ENCODE results near the gene KIAA0930.

The KIAA0930 gene

DNA sequence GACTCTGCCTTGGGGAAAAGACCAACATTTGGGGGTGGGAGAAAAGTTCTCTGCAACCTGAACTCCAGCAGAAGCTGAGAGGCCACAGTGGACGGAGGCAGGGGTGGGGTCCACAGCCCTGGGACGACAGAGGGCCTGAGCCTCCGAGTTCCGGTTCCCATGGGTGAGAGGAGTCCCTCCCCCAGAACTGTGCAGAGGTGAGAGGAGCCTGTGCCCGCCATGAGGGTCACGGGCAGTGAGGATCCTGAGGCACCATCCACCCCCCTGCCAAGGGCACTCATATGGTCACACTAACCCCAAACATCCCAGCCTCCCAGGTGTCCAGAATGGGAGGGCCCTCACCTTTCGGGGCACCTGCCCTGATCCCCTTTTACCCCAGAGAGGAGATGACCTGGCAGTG is 30.5 kb downstream of the KIAA0930 start:
- Histone ChIP-seq H3K27ac (ENCODE audit: extremely low read depth, low read depth, low read length) (no peak overlapping the region), H3K36me3 (ENCODE audit: control insufficient read depth in 2 of 2, insufficient read depth in 1 of 2, low read length in 2 of 2) (peaks cover 0 to 45% of the 10 kb centered on the region in 2 experiments; a peak in 2 of 3 replicates), H3K9me3 (ENCODE audit: control insufficient read depth, insufficient read depth, low read depth, low read length) (no peaks in the 10 kb centered on the region), H3K4me3 (ENCODE audit: low read depth, low read length) (no peak overlapping the region), H3K4me1 (ENCODE audit: control insufficient read depth, insufficient read depth, low read length) (no peaks in the 10 kb centered on the region)
- CTCF ChIA-PET, result interaction anchor here (1.0 to 2.3 kb wide), 7 partner anchors 10 to 183 kb away, joined by 3 to 25 read pairs (median 4); no protein-coding TSS in a partner anchor
- POLR2A ChIA-PET, result no interaction called here
- TF ChIP-seq, protein P1, sequence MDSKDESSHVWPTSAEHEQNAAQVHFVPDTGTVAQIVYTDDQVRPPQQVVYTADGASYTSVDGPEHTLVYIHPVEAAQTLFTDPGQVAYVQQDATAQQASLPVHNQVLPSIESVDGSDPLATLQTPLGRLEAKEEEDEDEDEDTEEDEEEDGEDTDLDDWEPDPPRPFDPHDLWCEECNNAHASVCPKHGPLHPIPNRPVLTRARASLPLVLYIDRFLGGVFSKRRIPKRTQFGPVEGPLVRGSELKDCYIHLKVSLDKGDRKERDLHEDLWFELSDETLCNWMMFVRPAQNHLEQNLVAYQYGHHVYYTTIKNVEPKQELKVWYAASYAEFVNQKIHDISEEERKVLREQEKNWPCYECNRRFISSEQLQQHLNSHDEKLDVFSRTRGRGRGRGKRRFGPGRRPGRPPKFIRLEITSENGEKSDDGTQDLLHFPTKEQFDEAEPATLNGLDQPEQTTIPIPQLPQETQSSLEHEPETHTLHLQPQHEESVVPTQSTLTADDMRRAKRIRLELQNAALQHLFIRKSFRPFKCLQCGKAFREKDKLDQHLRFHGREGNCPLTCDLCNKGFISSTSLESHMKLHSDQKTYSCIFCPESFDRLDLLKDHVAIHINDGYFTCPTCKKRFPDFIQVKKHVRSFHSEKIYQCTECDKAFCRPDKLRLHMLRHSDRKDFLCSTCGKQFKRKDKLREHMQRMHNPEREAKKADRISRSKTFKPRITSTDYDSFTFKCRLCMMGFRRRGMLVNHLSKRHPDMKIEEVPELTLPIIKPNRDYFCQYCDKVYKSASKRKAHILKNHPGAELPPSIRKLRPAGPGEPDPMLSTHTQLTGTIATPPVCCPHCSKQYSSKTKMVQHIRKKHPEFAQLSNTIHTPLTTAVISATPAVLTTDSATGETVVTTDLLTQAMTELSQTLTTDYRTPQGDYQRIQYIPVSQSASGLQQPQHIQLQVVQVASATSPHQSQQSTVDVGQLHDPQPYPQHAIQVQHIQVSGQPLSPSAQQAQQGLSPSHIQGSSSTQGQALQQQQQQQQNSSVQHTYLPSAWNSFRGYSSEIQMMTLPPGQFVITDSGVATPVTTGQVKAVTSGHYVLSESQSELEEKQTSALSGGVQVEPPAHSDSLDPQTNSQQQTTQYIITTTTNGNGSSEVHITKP (tag by site-specific recombination; IDR thresholded peaks at IDR 0.05), result no peak
- no peak for TF ChIP-seq ZNF211 (tag by site-specific recombination; IDR thresholded peaks at IDR 0.05; ENCODE audit: low read depth)
- no peak for TF ChIP-seq ZNF311 (tag by site-specific recombination; IDR thresholded peaks at IDR 0.05; ENCODE audit: borderline replicate concordance)
- TF ChIP-seq ZNF23 (tag by site-specific recombination; IDR thresholded peaks at IDR 0.05; ENCODE audit: borderline replicate concordance), result no peak
- TF ChIP-seq, protein P2, sequence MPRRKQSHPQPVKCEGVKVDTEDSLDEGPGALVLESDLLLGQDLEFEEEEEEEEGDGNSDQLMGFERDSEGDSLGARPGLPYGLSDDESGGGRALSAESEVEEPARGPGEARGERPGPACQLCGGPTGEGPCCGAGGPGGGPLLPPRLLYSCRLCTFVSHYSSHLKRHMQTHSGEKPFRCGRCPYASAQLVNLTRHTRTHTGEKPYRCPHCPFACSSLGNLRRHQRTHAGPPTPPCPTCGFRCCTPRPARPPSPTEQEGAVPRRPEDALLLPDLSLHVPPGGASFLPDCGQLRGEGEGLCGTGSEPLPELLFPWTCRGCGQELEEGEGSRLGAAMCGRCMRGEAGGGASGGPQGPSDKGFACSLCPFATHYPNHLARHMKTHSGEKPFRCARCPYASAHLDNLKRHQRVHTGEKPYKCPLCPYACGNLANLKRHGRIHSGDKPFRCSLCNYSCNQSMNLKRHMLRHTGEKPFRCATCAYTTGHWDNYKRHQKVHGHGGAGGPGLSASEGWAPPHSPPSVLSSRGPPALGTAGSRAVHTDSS (tag by site-specific recombination; IDR thresholded peaks at IDR 0.05), result no peak
- TF ChIP-seq, protein P3, sequence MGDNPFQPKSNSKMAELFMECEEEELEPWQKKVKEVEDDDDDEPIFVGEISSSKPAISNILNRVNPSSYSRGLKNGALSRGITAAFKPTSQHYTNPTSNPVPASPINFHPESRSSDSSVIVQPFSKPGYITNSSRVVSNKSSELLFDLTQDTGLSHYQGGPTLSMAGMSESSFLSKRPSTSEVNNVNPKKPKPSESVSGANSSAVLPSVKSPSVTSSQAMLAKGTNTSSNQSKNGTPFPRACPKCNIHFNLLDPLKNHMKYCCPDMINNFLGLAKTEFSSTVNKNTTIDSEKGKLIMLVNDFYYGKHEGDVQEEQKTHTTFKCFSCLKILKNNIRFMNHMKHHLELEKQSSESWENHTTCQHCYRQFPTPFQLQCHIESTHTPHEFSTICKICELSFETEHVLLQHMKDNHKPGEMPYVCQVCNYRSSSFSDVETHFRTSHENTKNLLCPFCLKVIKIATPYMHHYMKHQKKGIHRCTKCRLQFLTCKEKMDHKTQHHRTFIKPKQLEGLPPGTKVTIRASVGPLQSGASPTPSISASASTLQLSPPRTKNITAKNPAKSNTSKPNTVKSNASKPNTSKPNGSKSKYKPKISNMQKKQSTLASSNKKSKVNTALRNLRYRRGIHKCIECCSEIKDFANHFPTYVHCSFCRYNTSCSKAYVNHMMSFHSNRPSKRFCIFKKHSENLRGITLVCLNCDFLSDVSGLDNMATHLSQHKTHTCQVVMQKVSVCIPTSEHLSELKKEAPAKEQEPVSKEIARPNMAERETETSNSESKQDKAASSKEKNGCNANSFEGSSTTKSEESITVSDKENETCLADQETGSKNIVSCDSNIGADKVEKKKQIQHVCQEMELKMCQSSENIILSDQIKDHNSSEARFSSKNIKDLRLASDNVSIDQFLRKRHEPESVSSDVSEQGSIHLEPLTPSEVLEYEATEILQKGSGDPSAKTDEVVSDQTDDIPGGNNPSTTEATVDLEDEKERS (tag by site-specific recombination; IDR thresholded peaks at IDR 0.05), result no peak
- no peak for TF ChIP-seq ZBTB48 (tag by site-specific recombination; IDR thresholded peaks at IDR 0.05)
- TF ChIP-seq ZNF600 (tag by site-specific recombination; IDR thresholded peaks at IDR 0.05), result no peak
- no peak for TF ChIP-seq ZNF768 (tag by site-specific recombination; IDR thresholded peaks at IDR 0.05)
- TF ChIP-seq ZNF416 (tag by site-specific recombination; IDR thresholded peaks at IDR 0.05), result no peak
- no peak for TF ChIP-seq HOXA7 (CRISPR knock-in tag; IDR thresholded peaks at IDR 0.05; ENCODE audit: borderline replicate concordance)
- no peak for TF ChIP-seq ZNF184 (tag by site-specific recombination; IDR thresholded peaks at IDR 0.05)
- TF ChIP-seq OVOL3 (tag by site-specific recombination; IDR thresholded peaks at IDR 0.05), result no peak
- TF ChIP-seq, protein P4, sequence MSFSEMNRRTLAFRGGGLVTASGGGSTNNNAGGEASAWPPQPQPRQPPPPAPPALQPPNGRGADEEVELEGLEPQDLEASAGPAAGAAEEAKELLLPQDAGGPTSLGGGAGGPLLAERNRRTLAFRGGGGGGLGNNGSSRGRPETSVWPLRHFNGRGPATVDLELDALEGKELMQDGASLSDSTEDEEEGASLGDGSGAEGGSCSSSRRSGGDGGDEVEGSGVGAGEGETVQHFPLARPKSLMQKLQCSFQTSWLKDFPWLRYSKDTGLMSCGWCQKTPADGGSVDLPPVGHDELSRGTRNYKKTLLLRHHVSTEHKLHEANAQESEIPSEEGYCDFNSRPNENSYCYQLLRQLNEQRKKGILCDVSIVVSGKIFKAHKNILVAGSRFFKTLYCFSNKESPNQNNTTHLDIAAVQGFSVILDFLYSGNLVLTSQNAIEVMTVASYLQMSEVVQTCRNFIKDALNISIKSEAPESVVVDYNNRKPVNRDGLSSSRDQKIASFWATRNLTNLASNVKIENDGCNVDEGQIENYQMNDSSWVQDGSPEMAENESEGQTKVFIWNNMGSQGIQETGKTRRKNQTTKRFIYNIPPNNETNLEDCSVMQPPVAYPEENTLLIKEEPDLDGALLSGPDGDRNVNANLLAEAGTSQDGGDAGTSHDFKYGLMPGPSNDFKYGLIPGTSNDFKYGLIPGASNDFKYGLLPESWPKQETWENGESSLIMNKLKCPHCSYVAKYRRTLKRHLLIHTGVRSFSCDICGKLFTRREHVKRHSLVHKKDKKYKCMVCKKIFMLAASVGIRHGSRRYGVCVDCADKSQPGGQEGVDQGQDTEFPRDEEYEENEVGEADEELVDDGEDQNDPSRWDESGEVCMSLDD (tag by site-specific recombination; IDR thresholded peaks at IDR 0.05), result no peak
